Right lobe of liver (tissue), 4 donors: ENCODE results near the gene TSPAN9.

Experiments used
- CTCF ChIP-seq, 4 donors: fragments of 200-600 bp in 3 of 4; fragments of 450-650 bp in 1 of 4; IDR thresholded peaks; one replicate each; pipeline versions ENCODE4 v1.5.1 to v1.8.0; 2016 to 2022; ENCODE audit warnings: antibody characterized with exemption in 4 of 4, mild to moderate bottlenecking in 2 of 4
- POLR2A ChIP-seq: fragments of 450-650 bp; IDR thresholded peaks from one replicate; pipeline ENCODE4 v1.6.1; 2017; ENCODE audit warnings: antibody characterized with exemption, mild to moderate bottlenecking
- donor health status: DM: no; HTN: no; CAD: no.
- donor health status: DM: no; HTN: no; CAD: no.
- donor health status: DM: no; HTN: yes; CAD: no.

DNA sequence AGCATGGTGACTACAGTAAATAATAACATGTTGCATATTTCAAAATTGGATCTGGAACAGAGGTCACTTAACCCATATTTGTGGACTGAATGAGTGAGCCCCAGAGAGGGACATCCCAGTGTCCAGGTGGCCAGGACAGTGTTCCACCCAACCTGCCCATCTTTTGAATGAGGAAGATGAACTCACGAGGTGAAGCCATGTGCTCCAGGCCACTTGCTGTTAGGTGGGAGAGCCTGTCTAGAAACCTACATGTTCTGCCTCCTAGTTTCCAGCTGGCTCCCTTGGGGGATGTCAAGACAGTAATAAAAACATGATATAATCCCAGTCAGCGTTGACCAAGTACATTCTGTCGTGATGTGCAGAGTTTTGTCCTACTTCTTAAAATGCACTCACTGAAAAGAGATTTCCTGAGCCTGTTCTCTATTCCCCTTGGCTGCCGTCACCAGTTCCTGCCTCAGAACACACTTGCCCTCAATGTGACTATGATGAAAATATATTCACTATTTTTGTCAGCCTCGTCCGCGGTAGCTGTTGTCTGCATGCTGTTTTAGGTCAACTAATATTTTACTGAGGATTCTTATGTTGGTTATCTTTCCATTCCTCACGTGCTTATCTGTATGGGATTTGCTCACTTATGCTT lies 25.7 kb downstream of the TSPAN9 start:
- TF ChIP-seq CTCF (IDR thresholded peaks at IDR 0.05) (no peak), POLR2A (no peak)
